ENCODE results near the gene TTLL11. TPM values are rescaled to one million over a fixed set of nuclear protein-coding genes. Genes with fewer than 3 reads are reported as not detected.

The TTLL11 gene
- total RNA-seq, 3 donors from 2014 or later, result 6.0 to 22.2 (median 6.4) TPM

DNA sequence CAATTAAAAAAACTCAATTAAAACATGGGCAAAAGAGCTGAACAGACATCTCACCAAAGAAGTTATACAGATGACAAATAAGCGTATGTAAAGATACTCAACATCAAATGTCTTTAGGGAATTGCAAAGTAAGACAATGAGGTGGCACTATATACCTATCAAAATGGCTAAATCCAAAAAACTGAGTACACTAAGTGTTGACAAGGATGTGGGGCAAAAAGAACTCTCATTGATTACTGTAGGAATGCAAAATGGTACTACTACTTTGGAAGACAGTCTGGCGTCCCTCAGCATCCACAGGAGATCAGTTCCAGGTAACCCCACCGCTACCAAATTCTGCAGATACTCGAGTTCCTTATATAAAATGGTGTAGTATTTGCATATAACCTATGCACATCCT is 243.6 kb downstream of the TTLL11 start:
- no peak for ATAC-seq
- H3K36me3 ChIP-seq (ENCODE audit: low read depth), result no peaks in the 10 kb centered on the region
- no peaks in the 10 kb centered on the region for H3K4me1 ChIP-seq (ENCODE audit: low read depth)
- intact Hi-C loops (cut with DNase I, micrococcal nuclease), result no loop called here
- TF ChIP-seq, protein P1, sequence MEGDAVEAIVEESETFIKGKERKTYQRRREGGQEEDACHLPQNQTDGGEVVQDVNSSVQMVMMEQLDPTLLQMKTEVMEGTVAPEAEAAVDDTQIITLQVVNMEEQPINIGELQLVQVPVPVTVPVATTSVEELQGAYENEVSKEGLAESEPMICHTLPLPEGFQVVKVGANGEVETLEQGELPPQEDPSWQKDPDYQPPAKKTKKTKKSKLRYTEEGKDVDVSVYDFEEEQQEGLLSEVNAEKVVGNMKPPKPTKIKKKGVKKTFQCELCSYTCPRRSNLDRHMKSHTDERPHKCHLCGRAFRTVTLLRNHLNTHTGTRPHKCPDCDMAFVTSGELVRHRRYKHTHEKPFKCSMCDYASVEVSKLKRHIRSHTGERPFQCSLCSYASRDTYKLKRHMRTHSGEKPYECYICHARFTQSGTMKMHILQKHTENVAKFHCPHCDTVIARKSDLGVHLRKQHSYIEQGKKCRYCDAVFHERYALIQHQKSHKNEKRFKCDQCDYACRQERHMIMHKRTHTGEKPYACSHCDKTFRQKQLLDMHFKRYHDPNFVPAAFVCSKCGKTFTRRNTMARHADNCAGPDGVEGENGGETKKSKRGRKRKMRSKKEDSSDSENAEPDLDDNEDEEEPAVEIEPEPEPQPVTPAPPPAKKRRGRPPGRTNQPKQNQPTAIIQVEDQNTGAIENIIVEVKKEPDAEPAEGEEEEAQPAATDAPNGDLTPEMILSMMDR (IDR thresholded peaks at IDR 0.05), result no peak
- peaks cover 7% of the 10 kb centered on the region for H3K9me3 ChIP-seq
- DNase-seq, result no peak
- H3K4me3 ChIP-seq, result no peak overlapping the region

GRCh38 chr9:121844562-121844961 is 248.5 kb downstream of the TTLL11 start:
- Histone ChIP-seq H3K4me1 (ENCODE audit: low read depth) (no peaks in the 10 kb centered on the region), H3K9me3 (peaks cover 7% of the 10 kb centered on the region), H3K36me3 (ENCODE audit: low read depth) (no peaks in the 10 kb centered on the region), H3K4me3 (no peak overlapping the region)
- TF ChIP-seq, protein P1 (IDR thresholded peaks at IDR 0.05), result no peak
- DNase-seq, result no peak
- no peak for ATAC-seq
- intact Hi-C loops (cut with DNase I, micrococcal nuclease), result no loop called here

DNA sequence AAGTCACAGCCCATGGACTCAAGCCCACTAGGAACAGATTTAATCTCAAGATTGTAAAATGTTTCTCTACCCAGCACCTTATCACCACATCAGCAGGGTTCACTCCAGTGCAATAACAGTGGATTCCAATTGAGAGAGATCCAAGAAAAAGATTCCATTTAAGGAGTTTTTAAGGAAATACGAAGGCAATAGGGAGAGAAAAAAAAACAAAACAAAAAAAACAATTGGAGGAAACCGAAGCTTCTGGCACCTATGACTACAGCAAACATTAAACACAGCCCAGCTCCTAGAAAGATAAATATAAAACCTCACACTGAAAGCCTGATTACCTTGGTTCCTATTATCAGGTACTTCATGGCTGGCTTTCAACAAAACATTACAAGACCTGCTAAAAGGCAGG is 249.0 kb downstream of the TTLL11 start:
- Histone ChIP-seq H3K9me3 (peaks cover 7% of the 10 kb centered on the region), H3K4me3 (no peak overlapping the region), H3K4me1 (ENCODE audit: low read depth) (no peaks in the 10 kb centered on the region), H3K36me3 (ENCODE audit: low read depth) (no peaks in the 10 kb centered on the region)
- intact Hi-C loops (cut with DNase I, micrococcal nuclease), result no loop called here
- TF ChIP-seq, protein P1 (IDR thresholded peaks at IDR 0.05), result no peak
- ATAC-seq, result no peak
- DNase-seq, result no peak

DNA sequence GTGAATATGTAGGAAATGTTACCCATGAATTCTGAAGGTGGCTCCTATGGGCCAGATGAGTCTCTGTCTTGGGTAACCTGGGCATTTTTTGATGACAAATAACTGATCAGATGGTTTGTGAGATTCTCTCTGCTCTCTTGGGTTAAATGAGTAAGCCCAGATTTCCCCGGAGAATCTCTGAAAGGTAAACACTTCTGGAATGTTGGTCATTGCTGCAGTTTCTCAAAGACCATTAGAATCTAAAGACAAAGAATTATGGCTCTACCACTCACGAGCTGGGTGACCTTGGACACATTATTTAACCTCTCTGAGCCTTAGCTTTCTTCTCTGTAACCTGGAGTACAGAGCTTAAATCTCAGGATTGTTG is 250.5 kb downstream of the TTLL11 start:
- Histone ChIP-seq H3K4me3 (no peak overlapping the region), H3K9me3 (no peaks in the 10 kb centered on the region), H3K36me3 (ENCODE audit: low read depth) (no peaks in the 10 kb centered on the region), H3K4me1 (ENCODE audit: low read depth) (no peaks in the 10 kb centered on the region)
- intact Hi-C loops (cut with DNase I, micrococcal nuclease), result no loop called here
- ATAC-seq (no peak), DNase-seq (no peak)
- TF ChIP-seq, protein P1 (IDR thresholded peaks at IDR 0.05), result no peak

GRCh38 chr9:121841771-121842611 is 251.1 kb downstream of the TTLL11 start:
- Histone ChIP-seq H3K4me1 (ENCODE audit: low read depth) (no peaks in the 10 kb centered on the region), H3K36me3 (ENCODE audit: low read depth) (no peaks in the 10 kb centered on the region), H3K4me3 (no peak overlapping the region), H3K9me3 (no peaks in the 10 kb centered on the region)
- DNase-seq, result no peak
- TF ChIP-seq, protein P1 (IDR thresholded peaks at IDR 0.05), result no peak
- ATAC-seq, result no peak
- intact Hi-C loops (cut with DNase I, micrococcal nuclease), result no loop called here

Measured in mucosa of descending colon (tissue), 3 donors.